IMR-90 (cell line): ENCODE measurements around the gene IGIP.

Experiments used
- MAZ ChIP-seq: IDR thresholded peaks from 2 replicates; pipeline ENCODE4 v1.6.1; 2012; ENCODE audit warnings: low read depth, mild to moderate bottlenecking, low read length, improper control_type of control experiment, moderate library complexity, borderline replicate concordance
- POLR2A ChIP-seq: IDR thresholded peaks from 2 replicates; pipeline ENCODE4 v1.6.1; 2012; ENCODE audit warnings: mild to moderate bottlenecking, low read depth, low read length
- RCOR1 ChIP-seq: IDR thresholded peaks from 2 replicates; pipeline ENCODE4 v1.6.1; 2012; ENCODE audit warnings: mild to moderate bottlenecking, low read length, improper control_type of control experiment; ENCODE audit not compliant: insufficient replicate concordance
- RFX5 ChIP-seq: IDR thresholded peaks from 2 replicates; pipeline ENCODE4 v1.8.0; 2012; ENCODE audit warnings: low read depth, mild to moderate bottlenecking, low read length, moderate library complexity
- SMC3 ChIP-seq: fragments of 150-350 bp; IDR thresholded peaks from 2 replicates; pipeline ENCODE4 v1.6.1; 2016; ENCODE audit warnings: low read depth, mild to moderate bottlenecking, antibody characterized with exemption, low read length, moderate library complexity
- TF ChIP-seq, protein P1 (sequence below): conservative IDR thresholded peaks from 2 replicates; pipeline ENCODE4 v1.5.1; 2012; ENCODE audit warnings: mild to moderate bottlenecking, low read depth, low read length, improper control_type of control experiment
- TF ChIP-seq, protein P2 (sequence below): fragments of 150-350 bp; IDR thresholded peaks from 2 replicates; pipeline ENCODE4 v1.6.1; 2016; ENCODE audit warnings: low read depth, mild to moderate bottlenecking, low read length, moderate library complexity, borderline replicate concordance
- TF ChIP-seq, protein P3 (sequence below): fragments of 150-350 bp; IDR thresholded peaks from 2 replicates; pipeline ENCODE4 v1.6.1; 2017; ENCODE audit warnings: mild to moderate bottlenecking, antibody characterized with exemption, low read length, low read depth

DNA sequence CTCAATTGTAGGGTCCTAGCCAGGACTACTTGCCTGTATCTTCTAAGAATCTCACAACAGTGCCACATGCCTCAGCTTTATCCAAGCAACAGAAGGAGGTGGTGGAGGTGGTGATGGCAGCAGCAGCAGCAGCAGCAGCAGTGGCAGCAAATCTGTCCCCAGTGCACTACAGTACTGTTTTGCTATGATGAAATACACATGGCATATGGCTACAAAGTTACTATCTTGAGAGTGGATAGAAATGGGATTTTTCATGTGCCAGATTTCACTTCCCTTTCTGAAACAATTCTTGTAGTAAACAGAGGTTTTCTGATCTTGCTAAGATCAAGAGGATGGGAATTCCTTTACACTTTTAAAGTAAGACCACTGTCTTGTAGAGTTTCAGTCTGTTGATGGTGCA is 41.2 kb downstream of the IGIP start:
- TF ChIP-seq MAZ = no peak
- no peak for TF ChIP-seq POLR2A
- no peak for TF ChIP-seq RCOR1
- TF ChIP-seq, protein P1, sequence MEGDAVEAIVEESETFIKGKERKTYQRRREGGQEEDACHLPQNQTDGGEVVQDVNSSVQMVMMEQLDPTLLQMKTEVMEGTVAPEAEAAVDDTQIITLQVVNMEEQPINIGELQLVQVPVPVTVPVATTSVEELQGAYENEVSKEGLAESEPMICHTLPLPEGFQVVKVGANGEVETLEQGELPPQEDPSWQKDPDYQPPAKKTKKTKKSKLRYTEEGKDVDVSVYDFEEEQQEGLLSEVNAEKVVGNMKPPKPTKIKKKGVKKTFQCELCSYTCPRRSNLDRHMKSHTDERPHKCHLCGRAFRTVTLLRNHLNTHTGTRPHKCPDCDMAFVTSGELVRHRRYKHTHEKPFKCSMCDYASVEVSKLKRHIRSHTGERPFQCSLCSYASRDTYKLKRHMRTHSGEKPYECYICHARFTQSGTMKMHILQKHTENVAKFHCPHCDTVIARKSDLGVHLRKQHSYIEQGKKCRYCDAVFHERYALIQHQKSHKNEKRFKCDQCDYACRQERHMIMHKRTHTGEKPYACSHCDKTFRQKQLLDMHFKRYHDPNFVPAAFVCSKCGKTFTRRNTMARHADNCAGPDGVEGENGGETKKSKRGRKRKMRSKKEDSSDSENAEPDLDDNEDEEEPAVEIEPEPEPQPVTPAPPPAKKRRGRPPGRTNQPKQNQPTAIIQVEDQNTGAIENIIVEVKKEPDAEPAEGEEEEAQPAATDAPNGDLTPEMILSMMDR = no peak
- TF ChIP-seq, protein P2, sequence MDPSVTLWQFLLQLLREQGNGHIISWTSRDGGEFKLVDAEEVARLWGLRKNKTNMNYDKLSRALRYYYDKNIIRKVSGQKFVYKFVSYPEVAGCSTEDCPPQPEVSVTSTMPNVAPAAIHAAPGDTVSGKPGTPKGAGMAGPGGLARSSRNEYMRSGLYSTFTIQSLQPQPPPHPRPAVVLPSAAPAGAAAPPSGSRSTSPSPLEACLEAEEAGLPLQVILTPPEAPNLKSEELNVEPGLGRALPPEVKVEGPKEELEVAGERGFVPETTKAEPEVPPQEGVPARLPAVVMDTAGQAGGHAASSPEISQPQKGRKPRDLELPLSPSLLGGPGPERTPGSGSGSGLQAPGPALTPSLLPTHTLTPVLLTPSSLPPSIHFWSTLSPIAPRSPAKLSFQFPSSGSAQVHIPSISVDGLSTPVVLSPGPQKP = no peak
- no peak for TF ChIP-seq RFX5
- TF ChIP-seq SMC3 = no peak
- TF ChIP-seq, protein P3, sequence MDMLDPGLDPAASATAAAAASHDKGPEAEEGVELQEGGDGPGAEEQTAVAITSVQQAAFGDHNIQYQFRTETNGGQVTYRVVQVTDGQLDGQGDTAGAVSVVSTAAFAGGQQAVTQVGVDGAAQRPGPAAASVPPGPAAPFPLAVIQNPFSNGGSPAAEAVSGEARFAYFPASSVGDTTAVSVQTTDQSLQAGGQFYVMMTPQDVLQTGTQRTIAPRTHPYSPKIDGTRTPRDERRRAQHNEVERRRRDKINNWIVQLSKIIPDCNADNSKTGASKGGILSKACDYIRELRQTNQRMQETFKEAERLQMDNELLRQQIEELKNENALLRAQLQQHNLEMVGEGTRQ = no peak
